Neural cell (in vitro differentiated cells): Measurements from ENCODE around the gene EQTN. TPM values are rescaled to one million over a fixed set of nuclear protein-coding genes. Genes with fewer than 3 reads are reported as not detected.

Experiments used
- H2AFZ ChIP-seq: fragments of 200-600, 300-800 bp; sonication (generic), shearing (Covaris generic); 2 replicates; pipeline ENCODE4 v1.6.0; 2014; ENCODE audit warnings: low read depth, mild to moderate bottlenecking, antibody characterized with exemption, low read length, moderate library complexity
- H3F3A ChIP-seq: fragments of 200-600 bp; shearing (Covaris generic); 2 replicates; pipeline ENCODE4 v1.6.1; 2016; ENCODE audit warnings: mild to moderate bottlenecking, moderate library complexity, mixed read lengths, antibody characterized with exemption, low read length; ENCODE audit not compliant: insufficient read depth, poor library complexity, severe bottlenecking
- H3K27ac ChIP-seq: fragments of 200-600, 300-800 bp; sonication (generic), shearing (Covaris generic); 2 replicates; pipeline ENCODE4 v1.5.1; 2014; ENCODE audit warnings: mild to moderate bottlenecking, low read length, moderate library complexity
- H3K27me3 ChIP-seq: fragments of 300-800, 200-600 bp; sonication (generic), shearing (Covaris generic); 2 replicates; pipeline ENCODE4 v1.6.0; 2014; ENCODE audit warnings: mild to moderate bottlenecking, low read depth, low read length, moderate library complexity; ENCODE audit not compliant: insufficient read depth
- H3K36me3 ChIP-seq: fragments of 300-800, 200-600 bp; sonication (generic), shearing (Covaris generic); 2 replicates; pipeline ENCODE4 v1.5.1; 2014; ENCODE audit warnings: mild to moderate bottlenecking, antibody characterized with exemption, low read length, moderate library complexity; ENCODE audit not compliant: insufficient read depth
- H3K4me2 ChIP-seq: fragments of 300-800, 200-600 bp; sonication (generic), shearing (Covaris generic); 2 replicates; pipeline ENCODE4 v1.6.0; 2014; ENCODE audit warnings: mild to moderate bottlenecking, low read length
- H3K4me3 ChIP-seq: fragments of 300-800, 200-600 bp; sonication (generic), shearing (Covaris generic); 2 replicates; pipeline ENCODE4 v1.5.1; 2014; ENCODE audit warnings: mild to moderate bottlenecking, low read length, moderate library complexity
- H3K79me2 ChIP-seq: fragments of 200-600 bp; shearing (Covaris generic); replicated peaks from 2 replicates; pipeline ENCODE4 v1.6.0; 2014; ENCODE audit warnings: mild to moderate bottlenecking, low read length, moderate library complexity; ENCODE audit not compliant: insufficient read depth
- H3K9ac ChIP-seq: fragments of 300-800, 200-600 bp; sonication (generic), shearing (Covaris generic); 2 replicates; pipeline ENCODE4 v1.6.1; 2016; ENCODE audit warnings: mild to moderate bottlenecking, low read length, mixed read lengths
- H3K9me2 ChIP-seq: fragments of 200-600 bp; shearing (Covaris generic); 2 replicates; pipeline ENCODE4 v1.6.1; 2016; ENCODE audit warnings: mild to moderate bottlenecking, low read length, mixed read lengths; ENCODE audit not compliant: insufficient read depth
- H3K9me3 ChIP-seq: fragments of 200-600, 300-800 bp; sonication (generic), shearing (Covaris generic); 2 replicates; pipeline ENCODE4 v1.6.1; 2016; ENCODE audit warnings: mild to moderate bottlenecking, mixed run types, low read length, moderate library complexity, mixed read lengths
- H4K20me1 ChIP-seq: fragments of 200-600 bp; shearing (Covaris generic); 2 replicates; pipeline ENCODE4 v1.6.1; 2016; ENCODE audit warnings: mild to moderate bottlenecking, mixed run types; ENCODE audit not compliant: insufficient read depth
- EP300 ChIP-seq: fragments of 450-650 bp; conservative IDR thresholded peaks from 2 replicates; pipeline ENCODE4 v1.6.1; 2014; ENCODE audit warnings: antibody characterized with exemption, mild to moderate bottlenecking, moderate library complexity; ENCODE audit not compliant: poor library complexity, severe bottlenecking
- EZH2 ChIP-seq: fragments of 200-600, 300-800 bp; shearing (Covaris generic), sonication (generic); IDR thresholded peaks from 2 replicates; pipeline ENCODE4 v1.6.1; 2014; ENCODE audit warnings: antibody characterized with exemption, low read length, borderline replicate concordance, mild to moderate bottlenecking; ENCODE audit not compliant: insufficient read depth, poor library complexity, severe bottlenecking
- MXI1 ChIP-seq: fragments of 450-650 bp; conservative IDR thresholded peaks from 2 replicates; pipeline ENCODE4 v1.6.1; 2014; ENCODE audit warnings: antibody characterized with exemption, mild to moderate bottlenecking; ENCODE audit not compliant: poor library complexity, severe bottlenecking
- POLR2AphosphoS5 ChIP-seq: IDR thresholded peaks from 2 replicates; pipeline ENCODE4 v1.6.1; 2012
- RAD21 ChIP-seq: fragments of 450-650 bp; conservative IDR thresholded peaks from 2 replicates; pipeline ENCODE4 v1.6.1; 2014; ENCODE audit warnings: antibody characterized with exemption, mild to moderate bottlenecking, moderate library complexity
- SMC3 ChIP-seq: fragments of 450-650 bp; conservative IDR thresholded peaks from 2 replicates; pipeline ENCODE4 v1.6.1; 2014; ENCODE audit warnings: antibody characterized with exemption, mild to moderate bottlenecking, moderate library complexity; ENCODE audit not compliant: poor library complexity
- TAF1 ChIP-seq: IDR thresholded peaks from 2 replicates; pipeline ENCODE4 v1.6.1; 2012; ENCODE audit warnings: low read depth
- polyA plus RNA-seq: library from polyadenylated mRNA; depleted of rRNA; stranded (reverse); fragments of >200 nt; gene quantifications from 2 replicates; pipeline ENCODE4 v1.2.3, GENCODE V29; 2014
- TF ChIP-seq, protein P1 (sequence below): fragments of 450-650 bp; IDR thresholded peaks from 2 replicates; pipeline ENCODE4 v1.5.1; 2014; ENCODE audit warnings: antibody characterized with exemption, mild to moderate bottlenecking, moderate library complexity; ENCODE audit not compliant: poor library complexity, severe bottlenecking
- TF ChIP-seq, protein P2 (sequence below): IDR thresholded peaks from 2 replicates; pipeline ENCODE4 v1.6.1; 2012; ENCODE audit warnings: borderline replicate concordance

EQTN gene
- polyA plus RNA-seq, 1 donor from 2014 or later = not detected

DNA sequence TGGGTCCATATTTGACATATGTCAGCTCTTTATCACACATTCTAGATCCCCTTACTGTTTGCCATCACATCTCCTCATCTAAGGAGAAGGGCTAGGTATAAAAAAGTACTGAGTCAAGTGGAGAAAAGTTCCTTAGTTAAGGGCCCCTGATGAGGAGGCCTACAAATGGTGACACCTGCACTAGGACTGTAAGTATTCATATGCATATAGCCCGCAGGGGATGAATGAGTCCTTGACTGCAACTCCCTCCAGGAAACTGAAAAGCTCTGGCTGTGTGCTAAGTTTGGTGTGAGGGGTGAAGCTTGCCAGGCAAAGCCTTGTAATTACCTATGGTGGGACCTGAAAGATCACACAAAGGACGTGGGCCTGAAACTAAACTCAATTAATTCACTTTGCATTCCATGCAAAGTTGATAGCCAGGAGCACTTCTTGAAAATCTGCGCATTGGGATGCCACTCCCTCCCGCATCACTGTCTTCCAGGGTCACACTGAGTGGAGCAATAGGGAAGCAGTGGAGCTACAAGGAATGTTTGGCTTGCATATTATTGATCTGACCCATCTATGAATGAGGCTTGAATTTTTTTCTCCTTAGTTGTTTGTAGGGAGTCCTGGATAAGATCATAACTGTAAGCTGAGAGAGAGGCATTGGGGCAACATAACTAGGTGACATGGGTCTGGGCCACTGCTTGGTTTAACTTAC lies 11.9 kb upstream of the EQTN start:
- no peaks in the 10 kb centered on the region for H3K27me3 ChIP-seq
- no peak overlapping the region for H3K27ac ChIP-seq
- no peaks in the 10 kb centered on the region for H3F3A ChIP-seq
- no peak overlapping the region for H3K4me3 ChIP-seq
- no peak overlapping the region for H2AFZ ChIP-seq
- H3K36me3 ChIP-seq = no peaks in the 10 kb centered on the region
- no peak overlapping the region for H3K9ac ChIP-seq
- H3K4me2 ChIP-seq = no peak overlapping the region
- no peaks in the 10 kb centered on the region for H4K20me1 ChIP-seq
- no peaks in the 10 kb centered on the region for H3K9me2 ChIP-seq
- no peaks in the 10 kb centered on the region for H3K79me2 ChIP-seq
- H3K9me3 ChIP-seq = no peaks in the 10 kb centered on the region
- no peak for TF ChIP-seq SMC3
- TF ChIP-seq EP300 = no peak
- TF ChIP-seq MXI1 = no peak

DNA sequence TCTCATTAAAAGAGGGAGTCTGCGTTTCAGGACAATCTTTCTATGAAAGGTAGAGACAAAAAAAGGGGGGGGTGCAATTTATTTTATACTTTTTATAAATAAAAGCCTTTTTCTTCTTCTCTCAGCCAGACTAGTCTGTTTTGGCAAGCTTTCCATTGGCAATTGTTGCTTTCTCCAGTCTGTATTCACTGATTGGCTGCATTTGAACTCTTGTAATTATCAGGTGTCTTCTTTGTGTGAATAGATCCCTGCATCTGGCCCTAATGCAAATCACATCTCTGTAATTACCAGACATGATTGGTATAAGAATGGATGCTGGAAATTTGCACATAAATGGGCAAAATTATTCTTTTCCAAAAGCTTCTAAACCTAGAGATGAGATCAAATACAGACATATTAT lies 7.6 kb upstream of the EQTN start:
- Histone ChIP-seq H3K9ac (no peak overlapping the region), H3K4me2 (no peak overlapping the region), H3K79me2 (no peaks in the 10 kb centered on the region), H3K9me2 (no peaks in the 10 kb centered on the region), H3K27ac (no peak overlapping the region), H3K36me3 (no peaks in the 10 kb centered on the region), H3K9me3 (no peaks in the 10 kb centered on the region), H3K27me3 (no peaks in the 10 kb centered on the region), H4K20me1 (no peaks in the 10 kb centered on the region), H2AFZ (no peak overlapping the region), H3K4me3 (no peak overlapping the region), H3F3A (no peaks in the 10 kb centered on the region)
- TF ChIP-seq RAD21 (no peak), MXI1 (no peak), SMC3 (no peak), EZH2 (no peak), EP300 (no peak), TAF1 (no peak), POLR2AphosphoS5 (no peak)
- TF ChIP-seq, protein P1, sequence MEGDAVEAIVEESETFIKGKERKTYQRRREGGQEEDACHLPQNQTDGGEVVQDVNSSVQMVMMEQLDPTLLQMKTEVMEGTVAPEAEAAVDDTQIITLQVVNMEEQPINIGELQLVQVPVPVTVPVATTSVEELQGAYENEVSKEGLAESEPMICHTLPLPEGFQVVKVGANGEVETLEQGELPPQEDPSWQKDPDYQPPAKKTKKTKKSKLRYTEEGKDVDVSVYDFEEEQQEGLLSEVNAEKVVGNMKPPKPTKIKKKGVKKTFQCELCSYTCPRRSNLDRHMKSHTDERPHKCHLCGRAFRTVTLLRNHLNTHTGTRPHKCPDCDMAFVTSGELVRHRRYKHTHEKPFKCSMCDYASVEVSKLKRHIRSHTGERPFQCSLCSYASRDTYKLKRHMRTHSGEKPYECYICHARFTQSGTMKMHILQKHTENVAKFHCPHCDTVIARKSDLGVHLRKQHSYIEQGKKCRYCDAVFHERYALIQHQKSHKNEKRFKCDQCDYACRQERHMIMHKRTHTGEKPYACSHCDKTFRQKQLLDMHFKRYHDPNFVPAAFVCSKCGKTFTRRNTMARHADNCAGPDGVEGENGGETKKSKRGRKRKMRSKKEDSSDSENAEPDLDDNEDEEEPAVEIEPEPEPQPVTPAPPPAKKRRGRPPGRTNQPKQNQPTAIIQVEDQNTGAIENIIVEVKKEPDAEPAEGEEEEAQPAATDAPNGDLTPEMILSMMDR = no peak
- TF ChIP-seq, protein P2, sequence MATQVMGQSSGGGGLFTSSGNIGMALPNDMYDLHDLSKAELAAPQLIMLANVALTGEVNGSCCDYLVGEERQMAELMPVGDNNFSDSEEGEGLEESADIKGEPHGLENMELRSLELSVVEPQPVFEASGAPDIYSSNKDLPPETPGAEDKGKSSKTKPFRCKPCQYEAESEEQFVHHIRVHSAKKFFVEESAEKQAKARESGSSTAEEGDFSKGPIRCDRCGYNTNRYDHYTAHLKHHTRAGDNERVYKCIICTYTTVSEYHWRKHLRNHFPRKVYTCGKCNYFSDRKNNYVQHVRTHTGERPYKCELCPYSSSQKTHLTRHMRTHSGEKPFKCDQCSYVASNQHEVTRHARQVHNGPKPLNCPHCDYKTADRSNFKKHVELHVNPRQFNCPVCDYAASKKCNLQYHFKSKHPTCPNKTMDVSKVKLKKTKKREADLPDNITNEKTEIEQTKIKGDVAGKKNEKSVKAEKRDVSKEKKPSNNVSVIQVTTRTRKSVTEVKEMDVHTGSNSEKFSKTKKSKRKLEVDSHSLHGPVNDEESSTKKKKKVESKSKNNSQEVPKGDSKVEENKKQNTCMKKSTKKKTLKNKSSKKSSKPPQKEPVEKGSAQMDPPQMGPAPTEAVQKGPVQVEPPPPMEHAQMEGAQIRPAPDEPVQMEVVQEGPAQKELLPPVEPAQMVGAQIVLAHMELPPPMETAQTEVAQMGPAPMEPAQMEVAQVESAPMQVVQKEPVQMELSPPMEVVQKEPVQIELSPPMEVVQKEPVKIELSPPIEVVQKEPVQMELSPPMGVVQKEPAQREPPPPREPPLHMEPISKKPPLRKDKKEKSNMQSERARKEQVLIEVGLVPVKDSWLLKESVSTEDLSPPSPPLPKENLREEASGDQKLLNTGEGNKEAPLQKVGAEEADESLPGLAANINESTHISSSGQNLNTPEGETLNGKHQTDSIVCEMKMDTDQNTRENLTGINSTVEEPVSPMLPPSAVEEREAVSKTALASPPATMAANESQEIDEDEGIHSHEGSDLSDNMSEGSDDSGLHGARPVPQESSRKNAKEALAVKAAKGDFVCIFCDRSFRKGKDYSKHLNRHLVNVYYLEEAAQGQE = no peak
